Activated CD4-positive, alpha-beta T cell treated with anti-CD3 and anti-CD28 coated beads, Interleukin-2, amount 10 ng/mL, durations not matched to agents 7 days and 5 days (primary cell): ENCODE results near the gene FRMD4B. TPM values are rescaled to one million over a fixed set of nuclear protein-coding genes. Genes with fewer than 3 reads are reported as not detected.

Source experiments
- CTCF ChIA-PET: fragments of 350-600 bp; sonication (Branson Sonifier 250); formaldehyde crosslinking; loops from one replicate; lab custom pipeline; 2021; ENCODE audit warnings: antibody characterized with exemption; lab: Charles Lee
- POLR2A ChIA-PET: fragments of 350-600 bp; sonication (Branson Sonifier 250); formaldehyde crosslinking; loops from one replicate; lab custom pipeline; 2021; ENCODE audit warnings: antibody characterized with exemption; lab: Charles Lee
- DNase-seq: peaks from one replicate; pipeline ENCODE4 v3.0.0-alpha.2; 2020
- H3K27ac Mint-ChIP-seq: one replicate; pipeline ENCODE4 v1.8.0; 2021; ENCODE audit warnings: mild to moderate bottlenecking, moderate library complexity, mixed read lengths
- H3K27me3 Mint-ChIP-seq: one replicate; pipeline ENCODE4 v1.8.0; 2021; ENCODE audit warnings: mixed read lengths
- H3K36me3 Mint-ChIP-seq: one replicate; pipeline ENCODE4 v1.8.0; 2021; ENCODE audit warnings: low read depth, mixed read lengths
- H3K4me1 Mint-ChIP-seq: one replicate; pipeline ENCODE4 v1.8.0; 2021; ENCODE audit warnings: mixed read lengths
- H3K4me3 Mint-ChIP-seq: one replicate; pipeline ENCODE4 v1.8.0; 2021; ENCODE audit warnings: mild to moderate bottlenecking, moderate library complexity, mixed read lengths
- H3K9me3 Mint-ChIP-seq: one replicate; pipeline ENCODE4 v1.8.0; 2021; ENCODE audit warnings: mixed read lengths
- total RNA-seq, 2 experiments: library from RNA; stranded (reverse); gene quantifications; one replicate each; pipeline ENCODE4 v1.2.3, GENCODE V29; 2021

Gene FRMD4B
- total RNA-seq, 2 experiments from 2014 or later = 6.9 to 8.2 TPM

DNA sequence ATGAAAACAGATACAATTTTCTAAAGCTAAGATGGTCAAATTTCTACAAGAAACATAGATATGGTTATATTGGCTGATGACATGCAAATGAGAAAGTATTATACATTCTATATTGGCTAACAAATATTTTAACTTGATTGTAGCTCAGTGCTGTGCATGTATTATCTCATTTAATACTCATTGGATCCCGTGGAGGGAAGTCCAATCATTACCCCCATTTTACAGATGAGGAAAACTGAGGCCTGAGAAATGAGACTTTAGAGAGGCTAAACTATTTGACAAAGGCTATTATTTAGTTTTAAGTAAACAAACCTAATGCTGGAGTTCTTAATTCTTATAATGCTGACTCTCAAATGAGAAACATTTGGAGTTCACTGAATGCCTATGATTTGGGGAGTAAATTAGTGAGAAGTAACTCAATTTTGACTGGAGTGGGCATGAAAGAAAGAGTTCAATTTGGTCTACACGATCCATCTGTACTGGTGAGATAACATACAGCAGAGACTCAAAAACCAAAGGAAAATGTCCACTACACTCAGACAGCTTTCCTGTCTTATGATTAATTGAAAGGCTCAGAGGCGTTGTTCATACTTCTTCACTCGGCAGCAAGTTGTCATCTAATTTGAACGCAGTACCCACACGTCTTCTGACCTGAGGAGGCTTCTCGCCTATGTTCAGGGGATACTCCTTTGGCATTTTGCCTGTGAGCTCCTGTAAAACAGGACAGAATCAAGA, 191.3 kb downstream of the FRMD4B start:
- DNase-seq = no peak
- Mint-ChIP-seq H3K4me3 (no peak overlapping the region), H3K9me3 (no peaks in the 10 kb centered on the region), H3K27me3 (no peaks in the 10 kb centered on the region), H3K4me1 (peaks cover 40% of the 10 kb centered on the region), H3K27ac (no peak overlapping the region), H3K36me3 (peaks cover 48% of the 10 kb centered on the region)
- ChIA-PET CTCF (interaction anchor here (0.7 to 1.4 kb wide), 7 partner anchors 10 to 112 kb away, joined by 3 to 4 read pairs (median 3); no protein-coding TSS in a partner anchor), POLR2A (no interaction called here)

DNA sequence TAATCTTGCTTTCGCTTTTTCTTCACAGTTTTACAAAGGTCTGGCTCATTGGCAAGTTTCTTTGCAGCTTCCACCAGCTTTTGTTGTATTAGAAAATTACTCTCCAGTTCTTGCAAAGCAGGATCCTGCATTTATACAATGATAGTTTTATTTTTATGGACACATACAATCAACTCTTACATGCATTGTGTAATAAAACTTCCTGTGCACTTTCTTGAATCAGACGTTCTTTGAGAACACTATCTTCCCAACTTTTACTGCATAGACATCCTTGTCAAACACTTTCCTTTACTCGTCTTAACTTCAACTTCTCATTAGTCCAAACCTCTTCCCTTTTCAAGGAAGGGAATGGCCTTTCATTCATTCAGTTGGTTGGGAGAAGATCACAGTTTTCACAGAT, 192.1 kb downstream of the FRMD4B start:
- H3K4me1 Mint-ChIP-seq = peaks cover 31% of the 10 kb centered on the region

DNA sequence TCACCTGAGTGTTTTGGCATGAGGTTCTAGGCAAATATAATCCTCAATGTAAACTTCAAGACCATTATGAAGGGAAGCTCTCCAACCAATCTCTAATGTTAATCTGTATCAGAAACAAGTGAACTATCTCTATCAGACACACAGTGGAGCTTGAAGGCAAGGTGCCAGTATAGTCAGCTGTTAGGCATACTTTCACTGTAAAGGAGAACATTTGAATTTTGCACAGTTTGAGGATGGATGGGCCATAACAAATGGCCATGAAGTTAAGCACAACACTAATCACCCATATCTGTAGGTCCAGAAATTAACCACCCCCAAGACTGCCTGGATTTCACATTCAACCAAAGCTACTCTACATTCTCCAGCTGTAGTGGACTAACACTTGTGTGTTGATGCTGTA, 194.4 kb downstream of the FRMD4B start:
- Mint-ChIP-seq H3K4me1 (peaks cover 9% of the 10 kb centered on the region), H3K36me3 (peaks cover 38% of the 10 kb centered on the region), H3K9me3 (no peaks in the 10 kb centered on the region), H3K27ac (no peak overlapping the region), H3K4me3 (no peak overlapping the region), H3K27me3 (no peaks in the 10 kb centered on the region)
- ChIA-PET CTCF (interaction anchor here (1.2 kb wide), 1 partner anchor 13 kb away, joined by 3 read pairs; no protein-coding TSS in a partner anchor), POLR2A (no interaction called here)
- DNase-seq = no peak

More for the DNA sequence above, 192.1 kb downstream of the FRMD4B start:
- ChIA-PET CTCF (interaction anchor here (0.9 to 1.4 kb wide), 4 partner anchors 10 to 113 kb away, joined by 3 to 4 read pairs (median 3); no protein-coding TSS in a partner anchor), POLR2A (no interaction called here)
- H3K4me3 Mint-ChIP-seq = no peak overlapping the region
- peaks cover 50% of the 10 kb centered on the region for H3K36me3 Mint-ChIP-seq
- no peaks in the 10 kb centered on the region for H3K9me3 Mint-ChIP-seq
- H3K27ac Mint-ChIP-seq = no peak overlapping the region
- H3K27me3 Mint-ChIP-seq = no peaks in the 10 kb centered on the region
- no peak for DNase-seq

DNA sequence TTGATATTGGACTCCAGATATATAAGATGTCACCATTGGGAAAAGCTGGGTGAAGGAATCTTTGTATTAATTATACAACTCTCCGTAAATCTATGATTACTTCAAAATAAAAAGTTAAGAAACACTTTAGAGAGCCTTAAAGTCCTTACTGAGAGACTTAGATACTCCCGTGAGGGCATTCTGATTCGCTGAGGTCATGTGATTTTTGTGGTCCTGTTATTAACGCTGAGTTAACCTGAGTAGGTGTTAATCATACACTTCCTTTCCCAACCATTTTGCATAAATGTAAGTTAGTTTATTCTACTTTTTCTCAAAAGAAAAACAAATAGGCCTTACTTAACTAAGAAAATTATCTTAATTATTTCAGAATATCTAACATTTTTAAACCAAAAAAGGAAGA, 196.4 kb downstream of the FRMD4B start:
- Mint-ChIP-seq H3K36me3 (peaks cover 24% of the 10 kb centered on the region), H3K4me3 (no peak overlapping the region), H3K4me1 (peaks cover 6% of the 10 kb centered on the region), H3K27me3 (no peaks in the 10 kb centered on the region), H3K9me3 (no peaks in the 10 kb centered on the region), H3K27ac (no peak overlapping the region)
- ChIA-PET CTCF (no interaction called here), POLR2A (no interaction called here)
- DNase-seq = no peak

DNA sequence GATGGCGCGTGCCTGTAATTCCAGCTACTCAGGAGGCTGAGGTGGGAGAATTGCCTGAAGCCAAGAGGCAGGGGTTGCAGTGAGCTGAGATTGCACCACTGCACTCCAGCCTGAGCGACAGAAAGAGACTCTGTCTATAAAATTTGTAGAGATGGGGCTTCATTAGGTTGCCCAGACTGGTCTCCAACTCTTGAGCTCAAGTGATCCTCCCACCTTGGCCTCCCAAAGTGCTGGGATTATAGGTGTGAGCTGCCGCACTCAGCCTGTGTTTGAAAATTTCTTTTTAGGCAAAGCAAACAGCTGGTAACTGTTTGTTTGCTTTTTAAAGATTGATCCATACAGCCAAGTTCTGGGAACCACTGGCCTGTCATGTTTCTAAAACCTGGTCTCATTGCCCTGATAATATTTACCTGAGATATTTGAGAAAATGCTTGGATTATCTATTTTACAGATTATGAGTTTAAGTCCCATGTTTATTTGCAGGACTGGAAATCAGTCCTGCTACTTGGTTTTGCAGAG, 199.3 kb downstream of the FRMD4B start:
- Mint-ChIP-seq H3K27ac (no peak overlapping the region), H3K4me1 (peaks cover 3% of the 10 kb centered on the region), H3K4me3 (no peak overlapping the region), H3K27me3 (no peaks in the 10 kb centered on the region), H3K36me3 (peaks cover 12% of the 10 kb centered on the region), H3K9me3 (no peaks in the 10 kb centered on the region)
- CTCF ChIA-PET = interaction anchor here (0.5 to 1.3 kb wide), 2 partner anchors 39 to 148 kb away, joined by 3 read pairs; no protein-coding TSS in a partner anchor
- POLR2A ChIA-PET = no interaction called here
- no peak for DNase-seq

DNA sequence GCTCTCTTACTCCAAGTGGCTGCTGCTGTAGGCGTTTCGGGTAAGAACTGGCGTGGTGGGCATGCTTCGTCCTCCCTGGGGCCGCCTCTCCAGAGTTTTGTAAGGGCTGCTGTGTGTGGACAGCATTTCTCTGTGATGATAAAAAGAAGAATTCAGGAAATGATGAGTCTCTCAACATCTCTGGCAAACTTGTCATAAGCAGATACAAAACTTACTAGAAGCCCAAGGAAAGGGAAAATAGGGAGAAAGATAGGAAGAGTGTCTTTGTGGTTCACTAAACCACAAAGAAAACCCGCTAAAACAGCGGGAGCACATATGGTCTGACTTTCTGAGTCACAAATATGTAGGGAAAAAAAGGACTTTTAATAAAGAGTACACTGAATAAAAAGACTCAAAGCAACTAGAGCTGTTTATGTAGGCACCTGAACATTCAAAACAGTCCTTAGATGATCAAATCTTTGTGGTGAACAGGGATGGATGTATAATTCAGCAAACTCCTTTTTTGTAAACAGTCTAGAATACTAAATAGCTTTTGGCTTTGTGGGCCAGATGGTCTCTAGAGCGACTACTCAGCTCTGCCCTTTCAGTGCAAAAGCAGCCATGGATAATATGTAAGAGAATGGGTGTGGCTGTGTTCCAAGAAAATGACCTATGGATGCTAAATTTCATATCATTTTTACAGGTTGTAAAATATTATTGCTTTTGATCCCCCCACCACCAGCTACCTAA, 203.1 kb downstream of the FRMD4B start:
- peaks cover 24% of the 10 kb centered on the region for H3K36me3 Mint-ChIP-seq
- H3K27me3 Mint-ChIP-seq = no peaks in the 10 kb centered on the region
- H3K4me3 Mint-ChIP-seq = no peak overlapping the region
- DNase-seq = no peak
- no peaks in the 10 kb centered on the region for H3K9me3 Mint-ChIP-seq
- no peak overlapping the region for H3K27ac Mint-ChIP-seq
- peaks cover 9% of the 10 kb centered on the region for H3K4me1 Mint-ChIP-seq
- CTCF ChIA-PET = interaction anchor here (0.6 to 1.4 kb wide), 5 partner anchors 8 to 32 kb away, joined by 3 to 4 read pairs (median 3); no protein-coding TSS in a partner anchor
- POLR2A ChIA-PET = no interaction called here

DNA sequence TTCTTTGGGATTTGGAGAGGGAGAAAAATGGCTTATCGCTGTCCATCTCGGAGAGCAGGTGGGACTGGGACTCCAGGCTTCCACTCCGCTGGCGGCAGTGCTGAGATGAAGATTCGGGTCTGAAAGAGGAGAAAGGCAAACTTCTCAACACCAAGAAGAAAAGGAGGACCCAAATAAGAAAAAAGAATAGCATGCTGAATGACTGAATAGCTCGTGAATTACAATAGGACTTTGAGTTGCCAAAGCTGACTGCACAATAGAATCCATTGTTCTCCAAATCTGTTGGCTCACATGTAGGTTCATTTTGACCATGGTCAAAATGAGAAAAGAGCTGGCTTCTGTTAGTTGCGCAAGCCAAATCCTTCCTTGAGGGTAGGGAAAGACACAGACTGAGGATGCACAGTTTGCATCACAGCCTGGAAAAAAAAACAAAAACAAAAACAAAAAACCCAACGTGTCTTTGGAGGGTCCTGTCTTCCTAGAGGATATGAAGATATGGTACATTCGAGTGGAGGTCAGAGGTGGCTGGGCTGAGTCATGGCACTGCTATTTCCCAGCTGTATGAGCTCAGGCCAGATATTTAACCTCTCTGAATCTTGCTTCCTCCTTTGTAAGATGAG, 204.2 kb downstream of the FRMD4B start:
- Mint-ChIP-seq H3K4me3 (no peak overlapping the region), H3K4me1 (peaks cover 9% of the 10 kb centered on the region), H3K27ac (no peak overlapping the region), H3K36me3 (peaks cover 24% of the 10 kb centered on the region), H3K27me3 (no peaks in the 10 kb centered on the region), H3K9me3 (no peaks in the 10 kb centered on the region)
- ChIA-PET CTCF (interaction anchor here (1.4 kb wide), 1 partner anchor 13 kb away, joined by 3 read pairs; no protein-coding TSS in a partner anchor), POLR2A (no interaction called here)
- DNase-seq = no peak

DNA sequence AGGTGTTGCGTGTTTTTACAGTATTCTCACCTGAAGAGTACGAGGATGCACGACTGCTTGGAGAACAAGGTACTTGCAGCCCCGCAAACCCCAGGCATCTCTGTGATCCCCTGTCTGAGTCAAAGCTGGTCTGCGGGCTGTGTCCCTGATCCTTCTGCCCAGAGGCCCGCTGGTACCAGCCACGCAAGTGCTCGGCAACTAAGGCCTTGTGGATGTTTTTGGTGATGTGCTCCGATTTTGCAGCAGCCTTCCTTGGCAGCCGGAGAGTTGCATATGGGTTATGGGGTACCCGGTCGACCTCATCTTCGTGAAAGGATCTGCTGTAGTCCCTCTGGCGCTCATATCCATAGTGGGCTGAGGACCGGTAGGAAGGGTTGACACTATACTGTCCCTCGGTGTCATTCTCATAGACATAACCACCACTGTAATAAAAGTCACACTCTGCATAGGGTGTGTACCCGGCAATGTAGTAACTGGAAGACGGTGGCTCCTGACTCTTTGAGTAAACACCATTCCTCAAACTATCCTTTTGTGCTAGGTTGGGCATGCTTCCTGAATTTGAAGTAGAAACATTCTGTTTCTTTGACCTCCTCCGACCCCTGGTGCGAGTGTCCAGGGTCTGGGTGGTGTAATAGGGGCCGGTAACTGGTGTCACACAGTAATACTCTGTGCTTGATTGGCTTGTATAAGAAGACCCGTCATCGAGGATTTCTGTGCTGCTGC, 204.9 kb downstream of the FRMD4B start:
- Mint-ChIP-seq H3K4me1 (peaks cover 9% of the 10 kb centered on the region), H3K27me3 (no peaks in the 10 kb centered on the region), H3K27ac (no peak overlapping the region), H3K9me3 (no peaks in the 10 kb centered on the region), H3K4me3 (no peak overlapping the region), H3K36me3 (peaks cover 27% of the 10 kb centered on the region)
- ChIA-PET CTCF (interaction anchor here (1.4 kb wide), 1 partner anchor 13 kb away, joined by 3 read pairs; no protein-coding TSS in a partner anchor), POLR2A (no interaction called here)
- DNase-seq = no peak

DNA sequence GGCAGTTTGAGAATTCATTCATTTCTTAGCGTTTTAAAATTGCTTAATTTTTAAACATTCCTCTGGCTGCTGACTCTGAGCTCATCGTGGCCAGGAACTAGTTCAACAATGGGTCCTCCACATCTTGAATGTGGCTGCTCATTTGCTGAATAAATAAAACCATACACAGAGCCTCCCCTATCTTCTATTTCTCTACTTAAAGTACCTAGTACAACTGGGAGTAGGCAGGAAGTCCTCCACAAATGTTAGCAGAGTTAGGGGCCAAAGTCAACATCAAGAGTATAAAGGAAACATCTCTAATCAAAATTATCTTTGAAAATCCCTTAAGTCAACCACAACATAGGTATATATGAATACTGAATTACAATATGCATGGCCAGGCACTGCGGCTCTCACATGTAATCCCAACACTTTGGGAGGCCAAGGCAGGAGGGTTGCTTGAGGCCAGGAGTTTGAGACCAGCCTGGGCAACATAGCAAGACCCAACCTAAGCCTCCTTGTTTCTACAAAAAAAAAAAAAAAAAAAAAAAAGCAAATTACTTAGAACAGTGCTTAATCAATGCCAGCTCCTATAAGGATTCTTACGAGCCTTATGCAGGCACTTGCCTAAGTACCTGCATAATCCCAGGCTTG, 206.0 kb downstream of the FRMD4B start:
- H3K27ac Mint-ChIP-seq = no peak overlapping the region
- no peaks in the 10 kb centered on the region for H3K9me3 Mint-ChIP-seq
- no peak overlapping the region for H3K4me3 Mint-ChIP-seq
- H3K36me3 Mint-ChIP-seq = peaks cover 30% of the 10 kb centered on the region
- CTCF ChIA-PET = interaction anchor here (1.0 to 1.8 kb wide), 4 partner anchors 15 to 128 kb away, joined by 3 to 7 read pairs (median 4); partner anchors contain the start of gene TMF1
- no peaks in the 10 kb centered on the region for H3K27me3 Mint-ChIP-seq
- peaks cover 9% of the 10 kb centered on the region for H3K4me1 Mint-ChIP-seq
- DNase-seq = no peak
- POLR2A ChIA-PET = no interaction called here

DNA sequence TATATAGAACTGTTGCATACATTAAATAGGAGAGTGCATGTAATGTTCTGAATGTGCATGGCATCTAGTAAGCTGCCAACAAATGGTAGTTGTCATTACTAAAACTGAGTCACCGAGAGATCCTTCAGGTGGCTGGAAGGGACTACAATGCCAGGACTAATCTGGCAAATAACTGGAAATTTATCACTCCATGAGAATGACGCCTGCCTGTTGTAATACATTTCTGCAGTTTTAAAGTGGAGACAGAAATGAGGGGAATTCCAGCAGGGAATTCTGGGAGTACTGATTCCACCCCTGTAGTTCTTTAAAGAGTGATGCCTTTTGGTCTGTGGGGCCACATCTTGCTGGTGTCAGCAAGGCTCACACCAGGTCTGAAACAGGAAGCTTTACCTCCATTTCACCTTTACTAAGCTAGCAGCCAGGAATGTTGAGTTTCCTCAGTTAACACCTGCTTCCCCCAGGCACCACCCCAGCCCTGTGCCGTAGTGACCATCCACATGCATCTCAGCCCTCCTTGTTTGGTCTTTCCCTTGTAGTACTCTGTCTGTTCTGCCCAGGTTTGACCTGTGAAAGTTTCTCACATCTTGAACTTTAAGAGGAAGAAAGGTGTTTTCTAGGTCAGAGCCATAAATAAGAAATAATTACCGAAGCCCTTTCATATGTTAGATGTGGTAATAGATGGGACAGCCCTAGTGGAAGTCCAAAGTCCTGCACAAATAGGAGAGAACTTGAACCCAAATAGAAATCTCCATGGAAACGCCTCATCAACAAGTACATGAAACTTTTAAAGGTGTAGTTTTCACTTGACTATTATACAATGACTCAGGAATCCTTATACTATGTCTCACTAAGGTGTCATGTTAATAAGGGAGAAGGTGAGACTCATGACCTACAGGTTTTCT, 206.8 kb downstream of the FRMD4B start:
- no peak overlapping the region for H3K4me3 Mint-ChIP-seq
- CTCF ChIA-PET = interaction anchor here (1.0 to 1.8 kb wide), 4 partner anchors 12 to 127 kb away, joined by 3 to 7 read pairs (median 3); no protein-coding TSS in a partner anchor
- H3K36me3 Mint-ChIP-seq = peaks cover 30% of the 10 kb centered on the region
- POLR2A ChIA-PET = no interaction called here
- H3K27ac Mint-ChIP-seq = no peak overlapping the region
- H3K27me3 Mint-ChIP-seq = no peaks in the 10 kb centered on the region
- H3K4me1 Mint-ChIP-seq = peaks cover 9% of the 10 kb centered on the region
- H3K9me3 Mint-ChIP-seq = no peaks in the 10 kb centered on the region
- no peak for DNase-seq

DNA sequence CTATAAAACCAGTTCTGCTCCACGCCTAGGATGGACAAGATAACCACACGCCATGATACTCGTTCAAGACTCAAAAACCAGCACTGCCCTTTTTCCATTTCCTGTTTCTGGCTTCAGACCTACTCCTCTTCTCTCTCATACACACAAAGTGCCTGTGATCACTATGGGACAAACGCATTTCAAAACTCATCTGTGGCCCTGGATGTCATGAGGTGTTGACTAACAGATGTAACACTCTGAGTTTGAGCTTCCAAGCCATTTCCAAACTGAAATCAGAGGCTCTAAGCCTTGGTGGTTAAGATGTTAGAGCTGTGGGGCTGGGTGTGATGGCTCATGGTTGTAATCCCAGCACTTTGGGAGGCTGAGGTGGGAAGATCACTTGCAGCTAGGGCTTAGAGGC, 207.8 kb downstream of the FRMD4B start:
- Mint-ChIP-seq H3K27ac (no peak overlapping the region), H3K36me3 (peaks cover 30% of the 10 kb centered on the region), H3K27me3 (no peaks in the 10 kb centered on the region), H3K9me3 (no peaks in the 10 kb centered on the region), H3K4me3 (no peak overlapping the region), H3K4me1 (peaks cover 9% of the 10 kb centered on the region)
- CTCF ChIA-PET = interaction anchor here (1.4 kb wide), 1 partner anchor 13 kb away, joined by 3 read pairs; no protein-coding TSS in a partner anchor
- DNase-seq = no peak
- POLR2A ChIA-PET = no interaction called here
